ENCODE data around the gene MMRN1. TPM values are rescaled to one million over a fixed set of nuclear protein-coding genes. Genes with fewer than 3 reads are reported as not detected.

MMRN1 gene
- total RNA-seq, 1 donor, result not detected

- no peak for DNase-seq (ENCODE audit: insufficient read length, low spot score, missing footprints)
- Histone ChIP-seq H3K4me1 (ENCODE audit: insufficient read depth, low read length) (no peaks in the 10 kb centered on the region), H3K9me3 (ENCODE audit: low read depth, low read length) (no peaks in the 10 kb centered on the region), H3K27me3 (ENCODE audit: insufficient read depth, low read length) (no peaks in the 10 kb centered on the region), H3K27ac (ENCODE audit: low read depth, low read length) (no peak overlapping the region), H3K4me3 (ENCODE audit: insufficient read depth, low read length) (no peak overlapping the region), H3K36me3 (ENCODE audit: insufficient read depth, low read length) (no peaks in the 10 kb centered on the region), H4K20me1 (ENCODE audit: insufficient read depth, low read length) (no peaks in the 10 kb centered on the region), H2AFZ (ENCODE audit: low read length) (no peak overlapping the region), H3K79me2 (ENCODE audit: insufficient read depth, low read length) (no peaks in the 10 kb centered on the region), H3K4me2 (ENCODE audit: insufficient read depth, low read length) (no peak overlapping the region)
- TF ChIP-seq CTCF (IDR thresholded peaks at IDR 0.05; ENCODE audit: extremely low read depth, low read depth, low read length), result no peak
These were observed 107.9 kb downstream of the MMRN1 start for GRCh38 chr4:90002441-90003062.

Other genes starting within 250 kb of the MMRN1 start
- 0.29 and 0.72 TPM in 2 replicates for gene SNCA, start 57.7 kb upstream of the MMRN1 start, total RNA-seq
- under 0.01 TPM in 1 of 2 replicates, not detected in the other for gene CCSER1, start 232.5 kb downstream of the MMRN1 start, total RNA-seq

Measured in osteoblast (primary cell).